HCT116 (cell line): ENCODE results near the gene PRAMEF18. TPM values are rescaled to one million over a fixed set of nuclear protein-coding genes. Genes with fewer than 3 reads are reported as not detected.
"Not testable (repeated sequence)": the region's sequence is repeated elsewhere in the genome, so short reads cannot be mapped to it uniquely, and the experiment has no call there.

Experiments
- ATAC-seq: fragments of 200-7000 bp; cut with Tn5 transposase; 2 replicates; pipeline ENCODE4 v1.9.1; 2020; ENCODE audit warnings: mild to moderate bottlenecking, moderate library complexity
- BruUV-seq: library from RNA; stranded (reverse); fragments of 400-500 nt; replicated peaks from 2 replicates; lab custom pipeline; 2021; lab: Mats Ljungman, UMichigan
- CTCF ChIA-PET: fragments of 300-600 bp; sonication (Branson Sonifier 250); formaldehyde crosslinking; loops from one replicate; lab custom pipeline; 2021; ENCODE audit warnings: antibody characterized with exemption; lab: Charles Lee
- POLR2A ChIA-PET: fragments of 300-600, 350-600 bp; sonication (Branson Sonifier 250); formaldehyde crosslinking; loops from one replicate; lab custom pipeline; 2021; ENCODE audit warnings: antibody characterized with exemption; lab: Charles Lee
- RAD21 ChIA-PET, 2 experiments: fragments of 300-600 bp; sonication (Branson Sonifier 250); formaldehyde crosslinking; loops; one replicate each; lab custom pipeline; 2023; ENCODE audit warnings: low total read pairs in 2 of 2; ENCODE audit not compliant: uncharacterized antibody in 2 of 2, unreplicated experiment in 2 of 2, low non-redundant PET in 1 of 2; lab: Charles Lee
- DNase-seq: peaks from one replicate; pipeline ENCODE4 v3.0.0-alpha.2; 2010; ENCODE audit warnings: low read depth, low spot score
- H2AFZ ChIP-seq: fragments of 200-600 bp; shearing (Covaris generic), sonication (generic); 2 replicates; pipeline ENCODE4 v1.6.1; 2017; ENCODE audit warnings: low read depth, mixed run types, mixed read lengths, antibody characterized with exemption, low read length; ENCODE audit not compliant: poor library complexity, severe bottlenecking
- H3K27ac ChIP-seq: 2 replicates; pipeline ENCODE4 v1.5.1; 2012; ENCODE audit warnings: low read depth, low read length
- H3K27me3 ChIP-seq: fragments of 200-600 bp; sonication (generic); 2 replicates; pipeline ENCODE4 v1.6.1; 2016; ENCODE audit warnings: mixed run types, low read length, mixed read lengths; ENCODE audit not compliant: insufficient read depth
- H3K36me3 ChIP-seq, 2 experiments: fragments of 200-500 bp in 1 of 2; fragments of 200-600 bp in 1 of 2; sonication (Bioruptor generic) in 1 of 2; sonication (generic) in 1 of 2; 2 replicates each; pipeline versions ENCODE4 v1.5.1 to v1.6.1; 2014 to 2016; ENCODE audit warnings: low read length in 2 of 2, inconsistent platforms in 1 of 2, mixed read lengths in 1 of 2, mixed run types in 1 of 2; ENCODE audit not compliant: insufficient read depth in 2 of 2, control insufficient read depth in 1 of 2
- H3K4me1 ChIP-seq, 2 experiments: fragments of 200-600 bp in 1 of 2; sonication (generic) in 1 of 2; 2 replicates each; pipeline versions ENCODE4 v1.5.1 to v1.6.1; 2012 to 2017; ENCODE audit warnings: low read length in 2 of 2, inconsistent platforms in 1 of 2, mild to moderate bottlenecking in 1 of 2, mixed read lengths in 1 of 2, mixed run types in 1 of 2, moderate library complexity in 1 of 2; ENCODE audit not compliant: insufficient read depth in 2 of 2, control insufficient read depth in 1 of 2
- H3K4me2 ChIP-seq: fragments of 200-600 bp; sonication (generic); 2 replicates; pipeline ENCODE4 v1.6.1; 2017; ENCODE audit warnings: mixed run types, low read length, mixed read lengths
- H3K4me3 ChIP-seq, 2 experiments: fragments of 200-600 bp in 1 of 2; sonication (generic) in 1 of 2; replicated peaks in 1 of 2; 2 replicates each; pipeline ENCODE4 v1.5.1; 2011 to 2016; ENCODE audit warnings: low read length in 2 of 2, control low read depth in 1 of 2, low read depth in 1 of 2, mild to moderate bottlenecking in 1 of 2, mixed read lengths in 1 of 2, mixed run types in 1 of 2
- H3K79me2 ChIP-seq: fragments of 200-600 bp; sonication (generic); 2 replicates; pipeline ENCODE4 v1.6.1; 2017; ENCODE audit warnings: mild to moderate bottlenecking, mixed run types, low read length, moderate library complexity, mixed read lengths; ENCODE audit not compliant: insufficient read depth
- H3K9ac ChIP-seq: fragments of 200-600 bp; sonication (generic); 2 replicates; pipeline ENCODE4 v1.6.1; 2016; ENCODE audit warnings: low read length, mixed read lengths
- H3K9me2 ChIP-seq: fragments of 200-600 bp; sonication (generic), shearing (Covaris generic); 2 replicates; pipeline ENCODE4 v1.6.1; 2017; ENCODE audit warnings: mixed run types, mild to moderate bottlenecking, moderate library complexity; ENCODE audit not compliant: insufficient read depth
- H3K9me3 ChIP-seq, 2 experiments: fragments of 200-500 bp in 1 of 2; fragments of 200-600 bp in 1 of 2; sonication (Bioruptor generic) in 1 of 2; sonication (generic) in 1 of 2; 2 replicates each; pipeline ENCODE4 v1.6.1; 2014 to 2017; ENCODE audit warnings: low read length in 2 of 2, mixed read lengths in 2 of 2, inconsistent platforms in 1 of 2, low read depth in 1 of 2, mild to moderate bottlenecking in 1 of 2, mixed run types in 1 of 2, moderate library complexity in 1 of 2; ENCODE audit not compliant: control insufficient read depth in 1 of 2, insufficient read depth in 1 of 2
- H4K20me1 ChIP-seq: fragments of 200-600 bp; sonication (generic), shearing (Covaris generic); 2 replicates; pipeline ENCODE4 v1.6.1; 2017; ENCODE audit warnings: mixed run types, mild to moderate bottlenecking, moderate library complexity; ENCODE audit not compliant: insufficient read depth
- intact Hi-C: fragments of 100-400 bp; cut with micrococcal nuclease; formaldehyde crosslinking; loops from 2 replicates; pipeline ENCODE4 v1.10.0; 2022
- total RNA-seq: library from RNA; stranded (reverse); gene quantifications from one replicate; pipeline ENCODE4 v1.2.1, GENCODE V29; 2021; ENCODE audit not compliant: unreplicated experiment

The PRAMEF18 gene
- total RNA-seq, 1 experiment from 2014 or later = not detected

DNA sequence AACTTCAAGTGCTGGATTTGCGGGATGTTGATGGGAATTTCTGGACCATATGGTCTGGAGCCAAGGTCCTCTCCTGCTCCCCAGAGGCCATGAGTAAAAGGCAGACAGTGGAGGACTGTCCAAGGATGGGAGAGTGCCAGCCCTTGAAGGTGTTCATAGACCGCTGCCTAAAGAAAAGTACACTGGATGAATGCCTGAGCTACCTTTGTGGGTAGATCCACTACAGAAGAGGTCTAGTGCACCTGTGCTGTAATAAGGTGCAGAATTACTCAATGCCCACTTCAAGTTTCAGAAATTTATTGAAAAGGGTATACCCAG, 20.6 kb upstream of the PRAMEF18 start:
- H3K79me2 ChIP-seq, BruUV-seq, POLR2A ChIA-PET, H4K20me1 ChIP-seq, intact Hi-C loops, H3K9me3 ChIP-seq, H3K4me1 ChIP-seq, DNase-seq, RAD21 ChIA-PET, H3K4me3 ChIP-seq, H3K27ac ChIP-seq, H3K9me2 ChIP-seq, H3K4me2 ChIP-seq, H2AFZ ChIP-seq, H3K27me3 ChIP-seq, CTCF ChIA-PET, ATAC-seq, H3K9ac ChIP-seq, H3K36me3 ChIP-seq: not testable (repeated sequence)

DNA sequence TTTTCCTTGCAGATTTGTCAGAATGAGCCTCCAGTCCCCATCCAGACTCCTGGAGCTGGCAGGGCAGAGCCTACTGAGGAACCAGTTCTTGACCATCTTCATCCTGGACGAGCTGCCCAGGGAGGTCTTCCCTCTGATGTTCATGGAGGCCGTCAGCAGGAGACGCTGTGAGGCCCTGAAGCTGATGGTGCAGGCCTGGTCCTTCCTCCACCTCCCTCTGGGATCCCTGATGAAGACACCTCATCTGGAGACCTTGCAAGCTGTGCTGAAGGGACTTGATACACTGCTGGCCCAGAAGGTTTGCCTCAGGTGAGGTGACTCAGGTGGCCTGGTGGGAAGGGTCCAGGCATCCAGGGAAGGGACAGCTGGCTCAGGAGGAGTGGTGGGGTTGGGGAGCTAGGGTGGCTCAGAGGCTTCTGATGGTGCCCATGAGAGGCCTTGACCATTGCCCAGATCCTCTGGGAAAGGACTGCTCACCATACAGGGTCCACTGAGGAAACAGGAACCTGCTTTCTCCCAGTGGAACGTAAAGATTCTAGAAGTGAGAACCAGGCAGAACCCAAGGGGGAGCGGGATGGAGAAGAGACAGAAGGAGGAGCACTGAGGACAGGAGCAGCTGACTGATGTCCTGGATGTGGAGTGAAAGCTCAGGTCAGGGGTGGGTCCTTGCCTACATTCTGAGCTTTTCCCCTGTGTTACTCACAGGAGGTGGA, 20.0 kb upstream of the PRAMEF18 start:
- H3K9me3 ChIP-seq, H3K27ac ChIP-seq, H3K79me2 ChIP-seq, H3K4me2 ChIP-seq, H2AFZ ChIP-seq, H3K36me3 ChIP-seq, H3K4me1 ChIP-seq, POLR2A ChIA-PET, H3K27me3 ChIP-seq, H3K9me2 ChIP-seq, CTCF ChIA-PET, intact Hi-C loops, BruUV-seq, H4K20me1 ChIP-seq, RAD21 ChIA-PET, H3K9ac ChIP-seq, ATAC-seq, H3K4me3 ChIP-seq, DNase-seq: not testable (repeated sequence)

DNA sequence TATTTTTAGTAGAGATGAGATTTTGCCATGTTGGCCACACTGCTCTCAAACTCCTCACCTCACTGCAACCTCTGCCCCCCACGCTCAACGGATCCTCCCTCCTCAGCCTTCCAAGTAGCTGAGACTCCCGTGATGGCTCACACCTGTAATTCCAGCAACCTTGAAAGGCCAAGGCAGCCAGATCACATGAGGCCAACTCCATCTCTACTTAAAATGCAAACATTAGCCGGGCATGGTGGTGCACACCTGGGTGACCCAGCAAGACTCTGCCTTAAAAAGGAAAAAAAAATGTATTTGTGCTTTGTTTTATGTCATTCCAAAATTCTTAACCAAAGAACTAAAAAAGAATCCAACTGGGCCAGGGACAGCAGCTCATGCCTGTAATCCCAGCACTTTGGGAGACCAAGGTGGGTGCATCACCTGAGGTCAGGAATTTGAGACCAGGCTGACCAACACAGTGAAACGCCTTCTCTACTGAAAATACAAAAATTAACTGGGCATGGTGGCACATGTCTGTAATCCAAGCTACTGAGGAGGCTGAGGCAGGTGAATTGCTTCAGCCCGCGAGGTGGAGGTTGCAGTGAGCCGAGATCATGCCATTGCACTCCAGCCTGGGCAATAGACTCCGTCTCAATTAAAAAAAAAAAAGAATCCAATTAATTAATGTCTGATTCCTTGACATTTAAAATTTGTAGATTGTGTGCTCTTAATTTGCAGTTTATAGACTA, 17.7 kb upstream of the PRAMEF18 start:
- CTCF ChIA-PET, DNase-seq, H2AFZ ChIP-seq, RAD21 ChIA-PET, intact Hi-C loops, H3K36me3 ChIP-seq, H4K20me1 ChIP-seq, H3K9me3 ChIP-seq, POLR2A ChIA-PET, H3K4me2 ChIP-seq, H3K4me1 ChIP-seq, BruUV-seq, H3K27ac ChIP-seq, H3K9me2 ChIP-seq, H3K27me3 ChIP-seq, H3K9ac ChIP-seq, H3K79me2 ChIP-seq, H3K4me3 ChIP-seq, ATAC-seq: not testable (repeated sequence)

DNA sequence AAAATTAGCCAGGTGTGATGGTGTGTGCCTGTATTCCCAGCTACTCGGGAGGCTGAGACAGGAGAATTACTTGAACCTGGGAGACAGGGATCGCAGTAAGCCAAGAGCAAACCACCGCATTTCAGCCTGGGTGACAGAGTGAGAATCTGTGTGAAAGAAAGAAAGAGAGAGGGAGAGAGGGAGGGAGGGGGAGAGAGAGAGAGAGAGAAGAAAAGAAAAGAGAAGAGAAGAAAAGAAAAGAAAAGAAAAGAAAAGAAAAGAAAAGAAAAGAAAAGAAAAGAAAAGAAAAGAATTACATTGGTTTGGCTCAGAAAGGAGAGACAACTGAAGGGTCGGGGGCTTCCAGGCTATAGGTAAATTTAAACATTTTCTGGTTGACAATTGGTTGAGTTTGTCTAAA, 13.7 kb upstream of the PRAMEF18 start:
- H3K27me3 ChIP-seq, H3K9me2 ChIP-seq, H3K4me1 ChIP-seq, H3K27ac ChIP-seq, BruUV-seq, CTCF ChIA-PET, H3K36me3 ChIP-seq, H3K9me3 ChIP-seq, ATAC-seq, H4K20me1 ChIP-seq, DNase-seq, H3K79me2 ChIP-seq, H3K4me2 ChIP-seq, intact Hi-C loops, H3K4me3 ChIP-seq, POLR2A ChIA-PET, H3K9ac ChIP-seq, H2AFZ ChIP-seq, RAD21 ChIA-PET: not testable (repeated sequence)
